Panc1 (cell line): ENCODE measurements around the gene GRAMD1A. TPM values are rescaled to one million over a fixed set of nuclear protein-coding genes. Genes with fewer than 3 reads are reported as not detected.

Experiments used
- ATAC-seq: fragments of 200-7000 bp; cut with Tn5 transposase; 2 replicates; pipeline ENCODE4 v1.9.1; 2020; ENCODE audit warnings: mild to moderate bottlenecking, moderate library complexity
- BruUV-seq: library from RNA; stranded (reverse); fragments of 400-500 nt; replicated peaks from 2 replicates; lab custom pipeline; 2021; lab: Mats Ljungman, UMichigan
- CTCF ChIA-PET: fragments of 300-600 bp; sonication (Branson Sonifier 250); formaldehyde crosslinking; loops from one replicate; lab custom pipeline; 2022; ENCODE audit warnings: antibody characterized with exemption; lab: Charles Lee
- POLR2A ChIA-PET: fragments of 300-600 bp; sonication (Branson Sonifier 250); formaldehyde crosslinking; loops from one replicate; lab custom pipeline; 2022; ENCODE audit warnings: antibody characterized with exemption; lab: Charles Lee
- DNase-seq: peaks from one replicate; pipeline ENCODE4 v3.0.0-alpha.2; 2010; ENCODE audit warnings: low read depth, low spot score
- H3K27ac ChIP-seq: 2 replicates; pipeline ENCODE4 v1.5.1; 2011; ENCODE audit warnings: mild to moderate bottlenecking, low read length, inconsistent platforms
- H3K27me3 ChIP-seq: fragments of 200-500 bp; sonication (Bioruptor generic); 2 replicates; pipeline ENCODE4 v1.6.0; 2014; ENCODE audit warnings: low read length, inconsistent platforms; ENCODE audit not compliant: control insufficient read depth, insufficient read depth
- H3K36me3 ChIP-seq: fragments of 200-500 bp; sonication (Bioruptor generic); 2 replicates; pipeline ENCODE4 v1.5.1; 2014; ENCODE audit warnings: inconsistent platforms, mild to moderate bottlenecking, low read length, moderate library complexity; ENCODE audit not compliant: control insufficient read depth, insufficient read depth
- H3K4me1 ChIP-seq: 2 replicates; pipeline ENCODE4 v1.5.1; 2011; ENCODE audit warnings: inconsistent platforms, mild to moderate bottlenecking, low read length, moderate library complexity; ENCODE audit not compliant: control insufficient read depth, insufficient read depth
- H3K4me3 ChIP-seq, 2 experiments: 2 replicates each; pipeline ENCODE4 v1.5.1; 2011 to 2012; ENCODE audit warnings: low read depth in 2 of 2, low read length in 2 of 2, mild to moderate bottlenecking in 2 of 2, inconsistent platforms in 1 of 2, moderate library complexity in 1 of 2
- H3K9me3 ChIP-seq: fragments of 200-500 bp; sonication (Bioruptor generic); 2 replicates; pipeline ENCODE4 v1.5.1; 2014; ENCODE audit warnings: low read depth, mild to moderate bottlenecking, inconsistent platforms, low read length, moderate library complexity; ENCODE audit not compliant: control insufficient read depth, insufficient read depth
- CTCF ChIP-seq: fragments of 450-650 bp; IDR thresholded peaks from 2 replicates; pipeline ENCODE4 v1.5.1; 2017; ENCODE audit warnings: mild to moderate bottlenecking
- POLR2AphosphoS5 ChIP-seq: IDR thresholded peaks from 2 replicates; pipeline ENCODE4 v1.6.1; 2012; ENCODE audit warnings: mild to moderate bottlenecking, low read depth, low read length, moderate library complexity
- REST ChIP-seq, 2 experiments: IDR thresholded peaks; 2 replicates each; pipeline ENCODE4 v1.6.1; 2011 to 2012; ENCODE audit warnings: low read depth in 2 of 2, control low read depth in 1 of 2, low read length in 1 of 2, mild to moderate bottlenecking in 1 of 2, moderate library complexity in 1 of 2; ENCODE audit not compliant: insufficient read depth in 1 of 2
- SIN3A ChIP-seq: IDR thresholded peaks from 2 replicates; pipeline ENCODE4 v1.6.1; 2012; ENCODE audit warnings: low read depth, mild to moderate bottlenecking, low read length, moderate library complexity, borderline replicate concordance; ENCODE audit not compliant: insufficient read depth
- TCF7L2 ChIP-seq: IDR thresholded peaks from 2 replicates; pipeline ENCODE4 v1.6.1; 2011; ENCODE audit warnings: mild to moderate bottlenecking, low read depth, low read length, inconsistent platforms
- in situ Hi-C: cut with HindIII; loops from 2 replicates; pipeline ENCODE4 v1.10.0; 2016; ENCODE audit warnings: low sequenced_read_pairs, low pct_unique_long_range_greater_than_20kb
- intact Hi-C: fragments of 100-400 bp; cut with micrococcal nuclease; formaldehyde crosslinking; loops from one replicate; pipeline ENCODE4 v1.10.0; 2022; ENCODE audit not compliant: unreplicated experiment
- total RNA-seq: library from RNA; stranded (reverse); gene quantifications from one replicate; pipeline ENCODE4 v1.2.1, GENCODE V29; 2021; ENCODE audit not compliant: unreplicated experiment

The GRAMD1A gene
- total RNA-seq, 1 experiment from 2014 or later = 69.9 TPM

GRCh38 chr19:35045667-35046300 lies 45.7 kb downstream of the GRAMD1A start:
- no peak overlapping the region for H3K4me3 ChIP-seq
- in situ Hi-C loops = no loop called here
- TF ChIP-seq REST (IDR thresholded peaks at IDR 0.05; ENCODE audit: insufficient read depth in 1 of 2, low read depth in 2 of 2, low read length in 1 of 2) (no peak), SIN3A (no peak)
- no peaks in the 10 kb centered on the region for H3K9me3 ChIP-seq
- ATAC-seq = peak; percentile 75
- no peak for DNase-seq
- POLR2A ChIA-PET = no interaction called here
- H3K36me3 ChIP-seq = no peaks in the 10 kb centered on the region
- CTCF ChIA-PET = interaction anchor here (0.5 to 0.6 kb wide), 2 partner anchors 7 to 14 kb away, joined by 3 to 6 read pairs; no protein-coding TSS in a partner anchor
- no TSS peak for BruUV-seq
- H3K27me3 ChIP-seq = no peaks in the 10 kb centered on the region
- intact Hi-C loops = loop anchor here (10.0 kb wide), 1 partner anchor 49 kb away; no protein-coding TSS in a partner anchor
- H3K27ac ChIP-seq = no peak overlapping the region
- H3K4me1 ChIP-seq = peaks cover 6% of the 10 kb centered on the region

GRCh38 chr19:35046461-35046860 lies 46.3 kb downstream of the GRAMD1A start:
- CTCF ChIA-PET = interaction anchor here (0.5 to 0.6 kb wide), 2 partner anchors 8 to 14 kb away, joined by 3 to 6 read pairs; no protein-coding TSS in a partner anchor
- Histone ChIP-seq H3K9me3 (no peaks in the 10 kb centered on the region), H3K4me3 (no peak overlapping the region), H3K27ac (no peak overlapping the region), H3K36me3 (no peaks in the 10 kb centered on the region), H3K27me3 (no peaks in the 10 kb centered on the region), H3K4me1 (no peaks in the 10 kb centered on the region)
- no peak for TF ChIP-seq SIN3A
- TF ChIP-seq TCF7L2 = no peak
- no peak for TF ChIP-seq REST (IDR thresholded peaks at IDR 0.05; ENCODE audit: insufficient read depth in 1 of 2, low read depth in 2 of 2, low read length in 1 of 2)
- TF ChIP-seq CTCF = no peak
- no peak for TF ChIP-seq POLR2AphosphoS5
- DNase-seq (no peak), ATAC-seq (no peak)
- intact Hi-C loops = loop anchor here (10.0 kb wide), 1 partner anchor 48 kb away; no protein-coding TSS in a partner anchor
- no TSS peak for BruUV-seq
- POLR2A ChIA-PET = no interaction called here
- in situ Hi-C loops = no loop called here
